ENCODE data around the gene ADAT2.

DNA sequence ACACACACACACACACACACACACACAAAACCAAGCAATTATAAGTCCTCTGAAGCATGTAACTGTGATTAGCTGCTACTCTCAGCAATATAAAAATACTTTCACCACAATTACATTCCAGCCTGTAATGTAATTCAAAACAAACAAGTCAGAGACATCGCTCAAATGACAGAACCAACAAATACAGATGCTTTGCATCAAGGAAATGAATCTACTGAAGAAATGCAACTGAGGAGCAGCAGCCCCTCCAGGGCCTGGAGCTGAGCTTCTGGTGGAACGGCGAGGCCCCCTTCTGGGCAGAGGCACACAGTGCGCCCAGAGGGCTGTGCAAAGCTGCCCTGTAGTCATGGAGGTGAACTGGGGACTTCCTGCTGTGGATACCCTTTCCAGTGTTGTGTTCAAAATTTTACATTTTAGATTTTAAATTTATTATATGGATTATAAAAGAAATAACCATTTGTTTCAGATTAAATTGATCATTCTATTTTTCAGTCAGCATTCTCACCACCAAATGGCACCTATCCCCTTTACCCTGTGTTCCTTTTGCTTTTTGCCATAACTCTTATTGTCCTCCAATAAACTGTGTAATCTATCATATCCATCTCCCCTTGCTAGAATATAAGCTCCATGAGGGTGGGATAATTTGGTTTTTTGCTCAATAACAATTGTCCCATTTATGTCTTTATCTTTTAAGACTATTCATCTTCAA is 23.2 kb downstream of the ADAT2 start:
- TF ChIP-seq ZNF274 (IDR thresholded peaks at IDR 0.05; ENCODE audit: low read depth, low read length) (no peak), SUZ12 (IDR thresholded peaks at IDR 0.05; ENCODE audit: extremely low read depth, insufficient read depth, insufficient read length) (no peak)
